Measurements from ENCODE around the gene CPA5.

GRCh38 chr7:130381468-130382312, 37.1 kb downstream of the CPA5 start:
- TF ChIP-seq CBFB (IDR thresholded peaks at IDR 0.05; ENCODE audit: low read depth): no peak
- no peak for TF ChIP-seq EP300 (IDR thresholded peaks at IDR 0.05; ENCODE audit: borderline replicate concordance in 1 of 2, control insufficient read depth in 1 of 2, low read depth in 2 of 2, low read length in 2 of 2)
- no peak for TF ChIP-seq POLR2AphosphoS5 (IDR thresholded peaks at IDR 0.05; ENCODE audit: low read length)
- no peak for TF ChIP-seq CTCF (IDR thresholded peaks at IDR 0.05 in 2 of 3, conservative IDR thresholded peaks at IDR 0.05 in 1 of 3; ENCODE audit: control insufficient read depth in 2 of 3, extremely low read depth in 1 of 3, insufficient read depth in 1 of 3, low read depth in 3 of 3, low read length in 3 of 3)
- no peak for TF ChIP-seq RAD21 (IDR thresholded peaks at IDR 0.05; ENCODE audit: insufficient read depth, low read depth, low read length)
- no peak for TF ChIP-seq FOS (IDR thresholded peaks at IDR 0.05; ENCODE audit: borderline replicate concordance, extremely low read depth, insufficient read length)
- TF ChIP-seq EZH2 (IDR thresholded peaks at IDR 0.05; ENCODE audit: borderline replicate concordance, control insufficient read depth, low read depth, low read length): no peak

Measured in GM12878 (cell line).